Neutrophil (primary cell): ENCODE measurements around the gene IGSF8.
"Not testable (repeated sequence)": the region's sequence is repeated elsewhere in the genome, so short reads cannot be mapped to it uniquely, and the experiment has no call there.

Experiments
- H3K27ac ChIP-seq: fragments of 200-600 bp; sonication (generic); 2 replicates; pipeline ENCODE4 v1.5.1; 2016; ENCODE audit warnings: mild to moderate bottlenecking, moderate library complexity
- H3K27me3 ChIP-seq: fragments of 200-600 bp; sonication (generic); 2 replicates; pipeline ENCODE4 v1.6.0; 2016; ENCODE audit warnings: mild to moderate bottlenecking
- H3K36me3 ChIP-seq: fragments of 200-600 bp; sonication (generic); 2 replicates; pipeline ENCODE4 v1.5.1; 2017
- H3K4me1 ChIP-seq, 2 experiments: fragments of 200-600 bp in 1 of 2; sonication (generic) in 1 of 2; 1 replicate in 1 of 2; 2 replicates in 1 of 2; pipeline versions ENCODE4 v1.5.1 to v1.6.1; 2013 to 2016; ENCODE audit warnings: low read depth in 1 of 2, low read length in 1 of 2, mild to moderate bottlenecking in 1 of 2, moderate library complexity in 1 of 2; ENCODE audit not compliant: control insufficient read depth in 1 of 2, insufficient read depth in 1 of 2
- H3K4me3 ChIP-seq, 2 experiments: fragments of 200-600 bp in 1 of 2; sonication (generic) in 1 of 2; 1 replicate in 1 of 2; 2 replicates in 1 of 2; pipeline ENCODE4 v1.5.1; 2013 to 2016; ENCODE audit warnings: low read depth in 1 of 2, low read length in 1 of 2, mild to moderate bottlenecking in 1 of 2, moderate library complexity in 1 of 2
- H3K9me3 ChIP-seq: fragments of 200-600 bp; sonication (generic); 2 replicates; pipeline ENCODE4 v1.5.1; 2016
- TF ChIP-seq, protein P1 (sequence below): fragments of 200-600 bp; sonication (generic); IDR thresholded peaks from 2 replicates; pipeline ENCODE4 v1.5.1; 2016; ENCODE audit warnings: antibody characterized with exemption

IGSF8 gene

DNA sequence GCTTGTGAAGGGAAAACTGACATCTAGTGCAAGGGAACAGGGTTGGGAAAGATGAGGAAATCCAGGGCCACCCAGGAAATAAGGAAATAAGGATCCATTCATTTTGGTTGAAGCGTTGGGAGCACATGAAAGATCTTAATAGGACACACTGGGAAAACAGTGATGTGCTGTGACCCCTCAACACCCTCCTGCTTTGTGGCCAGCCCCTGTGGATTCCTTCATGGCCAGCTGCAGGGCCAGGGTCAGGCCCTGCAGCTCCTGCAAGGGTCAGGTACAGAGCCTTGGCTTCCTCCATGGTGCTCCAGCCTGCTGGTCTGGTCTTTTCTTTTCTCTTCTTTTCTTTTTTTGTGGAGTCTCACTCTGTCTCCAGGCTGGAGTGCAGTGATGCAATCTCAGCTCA is 47.8 kb downstream of the IGSF8 start:
- Histone ChIP-seq H3K9me3 (no peaks in the 10 kb centered on the region), H3K4me3 (no peak overlapping the region), H3K36me3 (no peaks in the 10 kb centered on the region), H3K27ac (no peak overlapping the region), H3K27me3 (peaks cover 59% of the 10 kb centered on the region), H3K4me1 (peaks cover 4 to 9% of the 10 kb centered on the region in 2 experiments)
- TF ChIP-seq, protein P1, sequence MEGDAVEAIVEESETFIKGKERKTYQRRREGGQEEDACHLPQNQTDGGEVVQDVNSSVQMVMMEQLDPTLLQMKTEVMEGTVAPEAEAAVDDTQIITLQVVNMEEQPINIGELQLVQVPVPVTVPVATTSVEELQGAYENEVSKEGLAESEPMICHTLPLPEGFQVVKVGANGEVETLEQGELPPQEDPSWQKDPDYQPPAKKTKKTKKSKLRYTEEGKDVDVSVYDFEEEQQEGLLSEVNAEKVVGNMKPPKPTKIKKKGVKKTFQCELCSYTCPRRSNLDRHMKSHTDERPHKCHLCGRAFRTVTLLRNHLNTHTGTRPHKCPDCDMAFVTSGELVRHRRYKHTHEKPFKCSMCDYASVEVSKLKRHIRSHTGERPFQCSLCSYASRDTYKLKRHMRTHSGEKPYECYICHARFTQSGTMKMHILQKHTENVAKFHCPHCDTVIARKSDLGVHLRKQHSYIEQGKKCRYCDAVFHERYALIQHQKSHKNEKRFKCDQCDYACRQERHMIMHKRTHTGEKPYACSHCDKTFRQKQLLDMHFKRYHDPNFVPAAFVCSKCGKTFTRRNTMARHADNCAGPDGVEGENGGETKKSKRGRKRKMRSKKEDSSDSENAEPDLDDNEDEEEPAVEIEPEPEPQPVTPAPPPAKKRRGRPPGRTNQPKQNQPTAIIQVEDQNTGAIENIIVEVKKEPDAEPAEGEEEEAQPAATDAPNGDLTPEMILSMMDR = no peak

DNA sequence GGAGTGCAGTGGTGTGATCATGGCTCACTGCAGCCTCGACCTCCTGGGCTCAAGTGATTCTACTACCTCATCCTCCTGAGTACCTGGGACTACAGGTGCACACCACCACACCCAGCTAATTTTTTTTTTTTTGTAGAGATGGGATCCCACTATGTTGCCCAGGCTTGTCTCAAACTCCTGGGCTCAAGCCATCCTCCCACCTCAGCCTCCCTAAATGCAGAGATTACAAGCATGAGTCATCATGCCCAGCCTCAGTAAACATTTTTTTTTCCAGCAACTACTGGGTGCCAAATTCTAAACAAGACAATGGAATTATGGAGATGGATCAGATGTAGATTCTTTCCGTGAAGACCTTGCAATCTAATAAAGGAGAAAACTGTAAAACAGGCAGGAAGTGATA is 48.2 kb downstream of the IGSF8 start:
- H3K27me3 ChIP-seq = peaks cover 61% of the 10 kb centered on the region
- not testable (repeated sequence) for H3K4me1 ChIP-seq, H3K36me3 ChIP-seq, H3K27ac ChIP-seq, H3K9me3 ChIP-seq, H3K4me3 ChIP-seq

GRCh38 chr1:160049101-160049500 is 49.3 kb downstream of the IGSF8 start:
- Histone ChIP-seq H3K27ac (no peak overlapping the region), H3K4me1 (peaks cover 4 to 9% of the 10 kb centered on the region in 2 experiments), H3K9me3 (no peaks in the 10 kb centered on the region), H3K4me3 (no peak overlapping the region), H3K36me3 (no peaks in the 10 kb centered on the region), H3K27me3 (peaks cover 72% of the 10 kb centered on the region)
- TF ChIP-seq, protein P1 = no peak

DNA sequence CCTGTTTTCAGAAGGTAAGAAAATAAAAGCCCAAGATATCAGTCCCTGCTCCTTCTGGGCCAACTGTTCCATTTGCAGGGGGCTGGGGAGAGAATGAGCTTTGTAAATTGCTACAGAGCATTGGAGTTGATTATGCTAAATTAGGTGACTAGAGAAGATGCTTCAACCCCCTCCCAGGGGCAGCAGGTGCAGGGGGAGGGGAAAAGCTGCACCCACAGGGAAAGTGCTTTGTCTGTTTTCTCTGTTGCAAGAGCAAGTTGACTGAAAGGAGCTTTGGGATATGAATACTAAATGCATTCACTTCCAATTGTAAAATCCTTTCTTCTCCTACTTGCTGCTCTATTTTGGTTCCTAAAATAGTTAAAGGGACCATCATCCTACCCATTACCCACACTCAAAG is 50.1 kb downstream of the IGSF8 start:
- Histone ChIP-seq H3K9me3 (no peaks in the 10 kb centered on the region), H3K36me3 (no peaks in the 10 kb centered on the region), H3K27ac (no peak overlapping the region), H3K4me3 (no peak overlapping the region), H3K27me3 (peaks cover 73% of the 10 kb centered on the region), H3K4me1 (peaks cover 4 to 9% of the 10 kb centered on the region in 2 experiments)
- TF ChIP-seq, protein P1 = no peak

GRCh38 chr1:160047111-160047991 is 51.1 kb downstream of the IGSF8 start:
- Histone ChIP-seq H3K4me1 (peaks cover 4 to 9% of the 10 kb centered on the region in 2 experiments), H3K27me3 (peaks cover 64% of the 10 kb centered on the region)

More at GRCh38 chr1:160047111-160047991, 51.1 kb downstream of the IGSF8 start:
- Histone ChIP-seq H3K27ac (no peak overlapping the region), H3K9me3 (no peaks in the 10 kb centered on the region), H3K4me3 (peak overlapping the region in 1 of 2 experiments; percentile 8), H3K36me3 (no peaks in the 10 kb centered on the region)
- TF ChIP-seq, protein P1 = no peak
